Endodermal cell (in vitro differentiated cells): ENCODE results near the gene CTPS2. TPM values are rescaled to one million over a fixed set of nuclear protein-coding genes. Genes with fewer than 3 reads are reported as not detected.

ENCODE experiments used
- DNase-seq: peaks from one replicate; pipeline ENCODE4 v3.0.0-alpha.2; 2017
- H3K27ac ChIP-seq: 2 replicates; pipeline ENCODE4 v1.5.1; 2013; ENCODE audit warnings: mild to moderate bottlenecking, low read depth, low read length, moderate library complexity
- H3K27me3 ChIP-seq: 2 replicates; pipeline ENCODE4 v1.6.1; 2013; ENCODE audit warnings: mild to moderate bottlenecking, low read length, moderate library complexity; ENCODE audit not compliant: insufficient read depth, control insufficient read depth, poor library complexity, severe bottlenecking
- H3K36me3 ChIP-seq: 2 replicates; pipeline ENCODE4 v1.7.0; 2013; ENCODE audit warnings: mild to moderate bottlenecking, low read length, moderate library complexity; ENCODE audit not compliant: control insufficient read depth, insufficient read depth
- H3K4me1 ChIP-seq: one replicate; pipeline ENCODE4 v1.7.0; 2013; ENCODE audit warnings: low read length; ENCODE audit not compliant: control insufficient read depth, insufficient read depth
- H3K4me3 ChIP-seq: 2 replicates; pipeline ENCODE4 v1.5.1; 2013; ENCODE audit warnings: mild to moderate bottlenecking, low read length, moderate library complexity
- H3K9ac ChIP-seq: 2 replicates; pipeline ENCODE4 v1.6.1; 2013; ENCODE audit warnings: mild to moderate bottlenecking, low read length, moderate library complexity; ENCODE audit not compliant: poor library complexity, severe bottlenecking; ENCODE audit errors: extremely low read depth
- H3K9me3 ChIP-seq: 2 replicates; pipeline ENCODE4 v1.6.1; 2013; ENCODE audit warnings: mild to moderate bottlenecking, low read length, moderate library complexity; ENCODE audit not compliant: control insufficient read depth
- H3K27ac Mint-ChIP-seq: 2 replicates; pipeline ENCODE4 v1.8.0; 2020; ENCODE audit warnings: mixed read lengths
- H3K27me3 Mint-ChIP-seq: 2 replicates; pipeline ENCODE4 v1.8.0; 2021; ENCODE audit warnings: mild to moderate bottlenecking, mixed read lengths; ENCODE audit not compliant: insufficient read depth
- H3K36me3 Mint-ChIP-seq: 2 replicates; pipeline ENCODE4 v1.8.0; 2020; ENCODE audit warnings: low read depth, mixed read lengths
- H3K4me1 Mint-ChIP-seq: 2 replicates; pipeline ENCODE4 v1.8.0; 2020; ENCODE audit warnings: mixed read lengths
- H3K4me3 Mint-ChIP-seq: 2 replicates; pipeline ENCODE4 v1.8.0; 2020; ENCODE audit warnings: mild to moderate bottlenecking, moderate library complexity, mixed read lengths
- H3K9me3 Mint-ChIP-seq: 2 replicates; pipeline ENCODE4 v1.8.0; 2020; ENCODE audit warnings: mild to moderate bottlenecking, mixed read lengths
- WGBS, 2 experiments: methylation state at CpG; one replicate each; pipeline versions ENCODE4 v1.1.5 to v1.1.7; 2013; ENCODE audit warnings: missing lambda C conversion rate in 2 of 2, mixed read lengths in 1 of 2; ENCODE audit not compliant: insufficient coverage in 1 of 2, insufficient read length in 1 of 2; 5-methylcytosine and 5-hydroxymethylcytosine counted together
- total RNA-seq, 2 donors: library from RNA; stranded (reverse); fragmentation: NEBNext Ultra II Directional in 1 of 2; extraction: Animal tissue kit (Norgen Biotek cat#: 25700) in 1 of 2; gene quantifications; 2 replicates in 1 of 2; 3 replicates in 1 of 2; pipeline ENCODE4 v1.2.1, GENCODE V29; 2021
- TF ChIP-seq, protein P1 (sequence below): fragments of 200-600 bp; sonication (generic); conservative IDR thresholded peaks from 2 replicates; pipeline ENCODE4 v1.5.0; 2021; ENCODE audit warnings: antibody characterized with exemption, mild to moderate bottlenecking

The CTPS2 gene
- total RNA-seq, 2 donors from 2014 or later, result 33.5 to 71.1 TPM

DNA sequence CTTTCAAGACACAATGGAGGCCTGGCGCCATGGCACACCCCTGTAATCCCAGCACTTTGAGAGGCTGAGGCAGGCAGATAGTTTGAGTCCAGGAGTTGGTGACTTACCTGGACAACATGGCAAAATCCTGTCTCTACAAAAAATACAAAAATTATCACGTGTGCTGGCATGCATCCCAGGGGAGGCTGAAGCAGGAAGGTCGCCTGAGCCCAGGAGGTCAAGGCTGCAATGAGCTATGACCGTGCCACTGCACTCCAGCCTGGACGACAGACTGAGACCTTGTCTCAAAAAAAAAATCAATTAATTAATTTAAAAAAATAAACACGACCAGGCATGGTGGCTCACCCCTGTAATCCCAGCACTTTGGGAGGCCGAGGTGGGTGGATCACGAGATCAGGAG lies 2.0 kb upstream of the CTPS2 start:
- Histone ChIP-seq H3K27me3 (no peaks in the 10 kb centered on the region), H3K4me1 (no peaks in the 10 kb centered on the region), H3K36me3 (no peaks in the 10 kb centered on the region), H3K27ac (no peak overlapping the region), H3K9me3 (no peaks in the 10 kb centered on the region), H3K9ac (no peak overlapping the region), H3K4me3 (no peak overlapping the region)
- no peaks in the 10 kb centered on the region for H3K27me3 Mint-ChIP-seq
- TF ChIP-seq, protein P1, sequence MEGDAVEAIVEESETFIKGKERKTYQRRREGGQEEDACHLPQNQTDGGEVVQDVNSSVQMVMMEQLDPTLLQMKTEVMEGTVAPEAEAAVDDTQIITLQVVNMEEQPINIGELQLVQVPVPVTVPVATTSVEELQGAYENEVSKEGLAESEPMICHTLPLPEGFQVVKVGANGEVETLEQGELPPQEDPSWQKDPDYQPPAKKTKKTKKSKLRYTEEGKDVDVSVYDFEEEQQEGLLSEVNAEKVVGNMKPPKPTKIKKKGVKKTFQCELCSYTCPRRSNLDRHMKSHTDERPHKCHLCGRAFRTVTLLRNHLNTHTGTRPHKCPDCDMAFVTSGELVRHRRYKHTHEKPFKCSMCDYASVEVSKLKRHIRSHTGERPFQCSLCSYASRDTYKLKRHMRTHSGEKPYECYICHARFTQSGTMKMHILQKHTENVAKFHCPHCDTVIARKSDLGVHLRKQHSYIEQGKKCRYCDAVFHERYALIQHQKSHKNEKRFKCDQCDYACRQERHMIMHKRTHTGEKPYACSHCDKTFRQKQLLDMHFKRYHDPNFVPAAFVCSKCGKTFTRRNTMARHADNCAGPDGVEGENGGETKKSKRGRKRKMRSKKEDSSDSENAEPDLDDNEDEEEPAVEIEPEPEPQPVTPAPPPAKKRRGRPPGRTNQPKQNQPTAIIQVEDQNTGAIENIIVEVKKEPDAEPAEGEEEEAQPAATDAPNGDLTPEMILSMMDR, result no peak
- H3K27ac Mint-ChIP-seq, result no peak overlapping the region
- H3K36me3 Mint-ChIP-seq, result peaks cover 8% of the 10 kb centered on the region
- WGBS, 2 experiments, result 80 to 95% methylated on average over 1 to 6 of the region's 8 CpGs
- DNase-seq, result no peak
- H3K4me3 Mint-ChIP-seq, result no peak overlapping the region
- no peaks in the 10 kb centered on the region for H3K9me3 Mint-ChIP-seq
- peaks cover 18% of the 10 kb centered on the region for H3K4me1 Mint-ChIP-seq

DNA sequence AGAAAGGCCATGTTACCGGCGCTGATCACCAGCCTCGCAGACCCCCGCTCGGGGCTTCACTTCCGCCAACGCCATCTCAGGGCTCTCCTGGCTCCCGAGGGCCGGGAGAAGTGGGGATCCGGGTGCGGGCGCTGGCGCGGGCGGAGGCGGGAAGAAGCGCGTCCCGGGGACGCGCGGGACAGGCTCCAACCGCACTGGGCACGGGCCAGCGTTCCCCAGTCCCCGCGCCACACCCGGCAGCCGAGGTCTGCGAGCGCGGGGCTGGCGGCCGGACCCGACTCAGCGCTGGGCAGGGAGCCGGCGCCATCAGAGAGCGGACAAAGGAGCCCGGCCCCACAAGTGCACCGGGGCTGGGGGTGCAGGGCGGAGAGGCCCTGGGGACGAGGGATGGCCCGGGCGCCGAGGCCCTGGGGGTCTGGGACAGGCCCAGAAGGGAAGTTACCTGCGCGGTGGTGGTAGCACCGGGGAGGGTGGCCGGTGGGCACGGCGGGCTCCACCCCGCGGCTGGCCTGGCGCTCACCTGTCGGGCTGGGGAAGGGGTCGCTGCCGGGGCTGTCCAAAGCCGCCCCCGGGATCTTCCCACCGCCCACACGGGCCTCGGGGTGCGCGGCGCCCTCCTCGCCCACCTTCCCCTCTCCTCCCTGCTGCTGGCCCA lies 449 bp downstream of the CTPS2 start:
- Histone ChIP-seq H3K4me1 (no peaks in the 10 kb centered on the region), H3K9me3 (no peaks in the 10 kb centered on the region), H3K36me3 (peaks cover 6% of the 10 kb centered on the region), H3K9ac (peak overlapping the region; percentile 63), H3K27ac (peak overlapping the region; percentile 44), H3K27me3 (no peaks in the 10 kb centered on the region), H3K4me3 (peak overlapping the region; percentile 83)
- no peaks in the 10 kb centered on the region for H3K9me3 Mint-ChIP-seq
- TF ChIP-seq, protein P1, result no peak
- H3K4me3 Mint-ChIP-seq, result peak overlapping the region; percentile 87
- H3K27me3 Mint-ChIP-seq, result no peaks in the 10 kb centered on the region
- peaks cover 21% of the 10 kb centered on the region for H3K36me3 Mint-ChIP-seq
- DNase-seq, result peak; percentile 81
- peaks cover 14% of the 10 kb centered on the region for H3K4me1 Mint-ChIP-seq
- WGBS, 2 experiments, result 0% methylated on average over 67 of the region's 67 CpGs; no CpG with 5 or more reads in 1 of the 2 experiments
- H3K27ac Mint-ChIP-seq, result peak overlapping the region; percentile 95

DNA sequence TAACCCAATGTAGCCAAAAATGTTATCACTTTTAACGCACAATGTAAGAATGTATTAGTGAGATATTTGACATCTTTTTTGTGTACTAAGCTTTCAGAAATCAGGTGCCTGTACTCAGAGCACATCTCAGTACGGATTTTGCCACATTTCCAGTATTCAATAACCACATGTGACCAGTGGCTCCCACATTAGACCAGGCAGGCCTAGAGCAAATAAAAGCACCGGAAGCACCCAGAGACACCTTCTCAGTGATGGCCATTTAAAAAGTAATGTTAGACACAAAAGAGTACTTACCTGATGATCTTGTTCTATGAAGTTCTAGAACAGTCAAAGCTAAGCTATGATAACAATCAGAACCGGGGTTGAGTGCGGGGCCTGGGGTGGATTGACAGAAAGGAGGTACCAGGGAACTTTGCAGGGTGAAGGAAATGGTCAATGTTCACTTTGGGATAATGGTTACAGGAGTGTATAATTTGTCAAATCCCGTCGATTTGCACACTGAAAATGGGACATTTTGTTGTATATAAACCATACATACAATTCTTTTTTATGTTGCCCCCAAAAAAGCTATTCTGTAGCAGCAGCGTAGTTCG lies 1.2 kb downstream of the CTPS2 start:
- Histone ChIP-seq H3K9me3 (no peaks in the 10 kb centered on the region), H3K9ac (peak overlapping the region; percentile 63), H3K36me3 (peaks cover 7% of the 10 kb centered on the region), H3K4me3 (peak overlapping the region; percentile 83), H3K27ac (no peak overlapping the region), H3K4me1 (no peaks in the 10 kb centered on the region), H3K27me3 (no peaks in the 10 kb centered on the region)
- Mint-ChIP-seq H3K36me3 (peaks cover 26% of the 10 kb centered on the region), H3K27me3 (no peaks in the 10 kb centered on the region), H3K4me3 (peak overlapping the region; percentile 87), H3K4me1 (peaks cover 14% of the 10 kb centered on the region), H3K27ac (peak overlapping the region; percentile 85), H3K9me3 (no peaks in the 10 kb centered on the region)
- WGBS, 2 experiments, result 58 to 60% methylated on average over 1 to 6 of the region's 9 CpGs
- TF ChIP-seq, protein P1, result no peak
- peak; percentile 45 for DNase-seq
